ENCODE results near the gene WDR87.
"Not testable (repeated sequence)": the region's sequence is repeated elsewhere in the genome, so short reads cannot be mapped to it uniquely, and the experiment has no call there.

The WDR87 gene

GRCh38 chr19:37874784-37875183 is 31.6 kb downstream of the WDR87 start:
- DNase-seq = no peak

- DNase-seq = no peak
These were observed 34.0 kb downstream of the WDR87 start for GRCh38 chr19:37872383-37872782.

- DNase-seq = no peak
These were observed 36.5 kb downstream of the WDR87 start for GRCh38 chr19:37869766-37870340.

- DNase-seq = no peak
These were observed 38.6 kb downstream of the WDR87 start for GRCh38 chr19:37867831-37868230.

- DNase-seq = not testable (repeated sequence)
These were observed 40.5 kb downstream of the WDR87 start for GRCh38 chr19:37865930-37866329.

- DNase-seq = no peak
These were observed 41.9 kb downstream of the WDR87 start for GRCh38 chr19:37864501-37864900.

GRCh38 chr19:37855098-37855497 is 51.3 kb downstream of the WDR87 start:
- DNase-seq = no peak

GRCh38 chr19:37845932-37846331 is 60.5 kb downstream of the WDR87 start:
- DNase-seq = no peak

Data from stimulated activated naive CD4-positive, alpha-beta T cell (primary cell).